Osteoblast (primary cell): ENCODE results near the gene ALPK1. TPM values are rescaled to one million over a fixed set of nuclear protein-coding genes. Genes with fewer than 3 reads are reported as not detected.
"Not testable (repeated sequence)": the region's sequence is repeated elsewhere in the genome, so short reads cannot be mapped to it uniquely, and the experiment has no call there.

Source experiments
- DNase-seq: peaks from one replicate; pipeline ENCODE4 v3.0.0; 2011; ENCODE audit warnings: low spot score, mixed read lengths; ENCODE audit not compliant: insufficient read length; ENCODE audit errors: missing footprints
- H2AFZ ChIP-seq: 2 replicates; pipeline ENCODE4 v1.6.0; 2011; ENCODE audit warnings: mild to moderate bottlenecking, low read length
- H3K27ac ChIP-seq: 2 replicates; pipeline ENCODE4 v1.5.1; 2011; ENCODE audit warnings: mild to moderate bottlenecking, low read depth, low read length, moderate library complexity
- H3K27me3 ChIP-seq: 2 replicates; pipeline ENCODE4 v1.6.0; 2012; ENCODE audit warnings: mild to moderate bottlenecking, control low read depth, inconsistent platforms, low read length, moderate library complexity; ENCODE audit not compliant: insufficient read depth
- H3K36me3 ChIP-seq: 2 replicates; pipeline ENCODE4 v1.5.1; 2011; ENCODE audit warnings: mild to moderate bottlenecking, low read length, control low read depth, moderate library complexity; ENCODE audit not compliant: insufficient read depth
- H3K4me1 ChIP-seq: 2 replicates; pipeline ENCODE4 v1.5.1; 2011; ENCODE audit warnings: mild to moderate bottlenecking, low read length, control low read depth, moderate library complexity; ENCODE audit not compliant: insufficient read depth
- H3K4me2 ChIP-seq: 2 replicates; pipeline ENCODE4 v1.6.0; 2011; ENCODE audit warnings: mild to moderate bottlenecking, low read length; ENCODE audit not compliant: insufficient read depth
- H3K4me3 ChIP-seq: fragments of 200-600 bp; sonication (generic); 3 replicates; pipeline ENCODE4 v1.5.1; 2012; ENCODE audit warnings: mild to moderate bottlenecking, low read length, inconsistent platforms; ENCODE audit not compliant: insufficient read depth
- H3K79me2 ChIP-seq: 2 replicates; pipeline ENCODE4 v1.6.0; 2012; ENCODE audit warnings: mild to moderate bottlenecking, low read length, control low read depth, inconsistent platforms; ENCODE audit not compliant: insufficient read depth
- H3K9me3 ChIP-seq: 2 replicates; pipeline ENCODE4 v1.5.1; 2011; ENCODE audit warnings: low read depth, low read length, control low read depth
- H4K20me1 ChIP-seq: 2 replicates; pipeline ENCODE4 v1.6.0; 2012; ENCODE audit warnings: mild to moderate bottlenecking, low read length, control low read depth; ENCODE audit not compliant: insufficient read depth
- CTCF ChIP-seq: IDR thresholded peaks from 2 replicates; pipeline ENCODE4 v1.5.1; 2011; ENCODE audit warnings: mild to moderate bottlenecking, low read depth, low read length, moderate library complexity; ENCODE audit errors: extremely low read depth
- total RNA-seq: library from RNA; depleted of rRNA; stranded (reverse); fragments of >200 nt; gene quantifications from 2 replicates; pipeline ENCODE4 v1.2.3, GENCODE V29; 2012

ALPK1 gene
- total RNA-seq, 1 donor, result 39.8 TPM

GRCh38 chr4:112289407-112290253 is 7.5 kb upstream of the ALPK1 start:
- Histone ChIP-seq H3K4me1 (peaks cover 11% of the 10 kb centered on the region), H2AFZ (no peak overlapping the region), H3K79me2 (no peaks in the 10 kb centered on the region), H3K27ac (no peak overlapping the region), H4K20me1 (no peaks in the 10 kb centered on the region), H3K9me3 (no peaks in the 10 kb centered on the region), H3K4me2 (no peak overlapping the region), H3K27me3 (no peaks in the 10 kb centered on the region), H3K4me3 (no peak overlapping the region), H3K36me3 (no peaks in the 10 kb centered on the region)
- no peak for TF ChIP-seq CTCF
- DNase-seq, result no peak

- no peaks in the 10 kb centered on the region for H4K20me1 ChIP-seq
- H2AFZ ChIP-seq, result no peak overlapping the region
- no peak overlapping the region for H3K27ac ChIP-seq
- H3K36me3 ChIP-seq, result no peaks in the 10 kb centered on the region
- no peak overlapping the region for H3K4me2 ChIP-seq
- no peak for TF ChIP-seq CTCF
- no peaks in the 10 kb centered on the region for H3K27me3 ChIP-seq
- H3K79me2 ChIP-seq, result no peaks in the 10 kb centered on the region
- peaks cover 6% of the 10 kb centered on the region for H3K4me1 ChIP-seq
- H3K9me3 ChIP-seq, result no peaks in the 10 kb centered on the region
- no peak overlapping the region for H3K4me3 ChIP-seq
- DNase-seq, result no peak
Observed at GRCh38 chr4:112290341-112290740, 6.8 kb upstream of the ALPK1 start.

GRCh38 chr4:112299721-112300120 is 2.6 kb downstream of the ALPK1 start:
- no peak overlapping the region for H2AFZ ChIP-seq
- H3K27ac ChIP-seq, result no peak overlapping the region
- DNase-seq, result no peak
- no peaks in the 10 kb centered on the region for H3K9me3 ChIP-seq
- TF ChIP-seq CTCF, result no peak
- H3K27me3 ChIP-seq, result no peaks in the 10 kb centered on the region
- no peaks in the 10 kb centered on the region for H4K20me1 ChIP-seq
- H3K79me2 ChIP-seq, result peaks cover 8% of the 10 kb centered on the region
- no peak overlapping the region for H3K4me3 ChIP-seq
- peaks cover 4% of the 10 kb centered on the region for H3K4me1 ChIP-seq
- H3K4me2 ChIP-seq, result no peak overlapping the region
- no peaks in the 10 kb centered on the region for H3K36me3 ChIP-seq

- Histone ChIP-seq H3K4me3 (no peak overlapping the region), H3K9me3 (no peaks in the 10 kb centered on the region), H3K27ac (no peak overlapping the region), H3K79me2 (peaks cover 8% of the 10 kb centered on the region), H3K4me1 (no peaks in the 10 kb centered on the region), H3K27me3 (no peaks in the 10 kb centered on the region), H2AFZ (no peak overlapping the region), H4K20me1 (no peaks in the 10 kb centered on the region), H3K4me2 (no peak overlapping the region), H3K36me3 (no peaks in the 10 kb centered on the region)
- TF ChIP-seq CTCF, result no peak
- no peak for DNase-seq
Observed at GRCh38 chr4:112302320-112303274, 5.4 kb downstream of the ALPK1 start.

GRCh38 chr4:112305477-112305876 is 8.3 kb downstream of the ALPK1 start:
- H3K4me1 ChIP-seq, H3K4me3 ChIP-seq, H3K36me3 ChIP-seq, H3K27ac ChIP-seq, H3K4me2 ChIP-seq, H3K79me2 ChIP-seq, DNase-seq, H2AFZ ChIP-seq, H4K20me1 ChIP-seq, H3K27me3 ChIP-seq, H3K9me3 ChIP-seq: not testable (repeated sequence)
